HepG2 (cell line): ENCODE results near the gene DPP6. TPM values are rescaled to one million over a fixed set of nuclear protein-coding genes. Genes with fewer than 3 reads are reported as not detected.

Experiments used
- ATAC-seq: fragments of 200-7000 bp; cut with Tn5 transposase; 3 replicates; pipeline ENCODE4 v1.9.1; 2020; ENCODE audit warnings: mild to moderate bottlenecking, moderate library complexity
- BruUV-seq: library from RNA; stranded (reverse); fragments of 400-500 nt; replicated peaks from 2 replicates; lab custom pipeline; 2021; lab: Mats Ljungman, UMichigan
- CTCF ChIA-PET: fragments of 300-600 bp; formaldehyde crosslinking; extraction: SDS; loops from one replicate; lab custom pipeline; 2021; ENCODE audit warnings: low total read pairs, inconsistent platforms, low intra/inter-chr PET ratio; lab: Yijun Ruan, JAX
- POLR2A ChIA-PET: fragments of 350-600 bp; sonication (Branson Sonifier 250); formaldehyde crosslinking; loops from one replicate; lab custom pipeline; 2020; ENCODE audit warnings: antibody characterized with exemption, inconsistent platforms; lab: Yijun Ruan, JAX
- DNase-seq: peaks from one replicate; pipeline ENCODE4 v3.0.0-alpha.2; 2015; ENCODE audit warnings: low spot score
- FAIRE-seq: peaks from 3 replicates; lab custom pipeline; 2011; peaks lifted over from hg19 to GRCh38; lab: Jason Lieb, UNC
- H2AFZ ChIP-seq: one replicate; pipeline ENCODE4 v1.6.1; 2011; ENCODE audit warnings: low read length, inconsistent platforms
- H3K27ac ChIP-seq: fragments of 300-600 bp; 3 replicates; pipeline ENCODE4 v1.8.0; 2011; ENCODE audit warnings: mixed run types, mild to moderate bottlenecking, mixed read lengths, low read length, inconsistent platforms; ENCODE audit not compliant: insufficient read depth; ENCODE audit errors: extremely low read length
- H3K27me3 ChIP-seq, 2 experiments: fragments of 200-600 bp in 1 of 2; 2 replicates in 1 of 2; 3 replicates in 1 of 2; pipeline versions ENCODE4 v1.6.0 to v1.8.0; 2011; ENCODE audit warnings: low read length in 2 of 2, mild to moderate bottlenecking in 2 of 2, moderate library complexity in 2 of 2, inconsistent platforms in 1 of 2; ENCODE audit not compliant: insufficient read depth in 2 of 2, control insufficient read depth in 1 of 2
- H3K36me3 ChIP-seq, 2 experiments: fragments of 200-600 bp in 1 of 2; replicated peaks in 1 of 2; 2 replicates in 1 of 2; 3 replicates in 1 of 2; pipeline versions ENCODE4 v1.5.1 to v1.8.0; 2011; ENCODE audit warnings: low read length in 2 of 2, inconsistent platforms in 1 of 2; ENCODE audit not compliant: insufficient read depth in 2 of 2, control insufficient read depth in 1 of 2
- H3K4me1 ChIP-seq: 2 replicates; pipeline ENCODE4 v1.5.1; 2012; ENCODE audit warnings: low read length, inconsistent platforms; ENCODE audit not compliant: insufficient read depth
- H3K4me2 ChIP-seq: 2 replicates; pipeline ENCODE4 v1.6.0; 2011; ENCODE audit warnings: low read depth, low read length, inconsistent platforms
- H3K4me3 ChIP-seq, 3 experiments: fragments of 200-600 bp in 1 of 3; sonication (generic), shearing (Covaris generic) in 1 of 3; replicated peaks in 1 of 3; 2 replicates each; pipeline ENCODE4 v1.5.1; 2011 to 2016; ENCODE audit warnings: low read length in 3 of 3, inconsistent platforms in 2 of 3, low read depth in 2 of 3, mild to moderate bottlenecking in 2 of 3, control low read depth in 1 of 3, mixed read lengths in 1 of 3; ENCODE audit not compliant: insufficient read depth in 1 of 3
- H3K79me2 ChIP-seq: one replicate; pipeline ENCODE4 v1.6.1; 2011; ENCODE audit warnings: low read length, inconsistent platforms; ENCODE audit not compliant: insufficient read depth
- H3K9ac ChIP-seq: 2 replicates; pipeline ENCODE4 v1.6.0; 2011; ENCODE audit warnings: mild to moderate bottlenecking, low read depth, low read length, inconsistent platforms; ENCODE audit not compliant: insufficient read depth
- H3K9me3 ChIP-seq: 2 replicates; pipeline ENCODE4 v1.5.1; 2012; ENCODE audit warnings: mild to moderate bottlenecking, low read length
- H4K20me1 ChIP-seq: 2 replicates; pipeline ENCODE4 v1.6.0; 2011; ENCODE audit warnings: inconsistent platforms, mild to moderate bottlenecking, low read length, moderate library complexity; ENCODE audit not compliant: insufficient read depth
- FOXC1 ChIP-seq: sonication (generic); formaldehyde crosslinking; IDR thresholded peaks from 2 replicates; pipeline ENCODE4 v1.8.0; 2022; ENCODE audit warnings: mild to moderate bottlenecking, missing genetic modification reagents, borderline replicate concordance
- KMT2B ChIP-seq: IDR thresholded peaks from 2 replicates; pipeline ENCODE4 v1.6.1; 2016; ENCODE audit warnings: missing genetic modification reagents, missing compliant biosample characterization
- MXD4 ChIP-seq: IDR thresholded peaks from 2 replicates; pipeline ENCODE4 v1.6.1; 2016; ENCODE audit warnings: mild to moderate bottlenecking, missing biosample characterization, missing genetic modification reagents
- NONO ChIP-seq, 2 experiments: fragments of 450-650 bp in 1 of 2; sonication (generic) in 1 of 2; formaldehyde crosslinking in 1 of 2; IDR thresholded peaks in 1 of 2; conservative IDR thresholded peaks in 1 of 2; 2 replicates each; pipeline versions ENCODE4 v1.6.1 to v1.8.0; 2017 to 2022; ENCODE audit warnings: mild to moderate bottlenecking in 1 of 2, missing genetic modification reagents in 1 of 2, moderate library complexity in 1 of 2
- POLR2A ChIP-seq, 2 experiments: IDR thresholded peaks; 2 replicates each; pipeline ENCODE4 v1.6.1; 2011; ENCODE audit warnings: low read depth in 2 of 2, low read length in 2 of 2, mild to moderate bottlenecking in 1 of 2, moderate library complexity in 1 of 2; ENCODE audit not compliant: insufficient read depth in 1 of 2
- RBM39 ChIP-seq: fragments of 200-400 bp; formaldehyde crosslinking; IDR thresholded peaks from one replicate; pipeline ENCODE4 v1.6.1; 2018; ENCODE audit warnings: antibody characterized with exemption, mild to moderate bottlenecking, low read depth, low read length; ENCODE audit not compliant: poor library complexity, severe bottlenecking
- SRF ChIP-seq: IDR thresholded peaks from 2 replicates; pipeline ENCODE4 v1.6.1; 2011; ENCODE audit warnings: mild to moderate bottlenecking, low read depth, low read length, moderate library complexity
- SYNCRIP ChIP-seq: fragments of 200-400 bp; formaldehyde crosslinking; IDR thresholded peaks from 2 replicates; pipeline ENCODE4 v1.6.1; 2018; ENCODE audit warnings: mild to moderate bottlenecking, low read depth, low read length; ENCODE audit not compliant: insufficient read depth
- TP53 ChIP-seq: sonication (generic); formaldehyde crosslinking; conservative IDR thresholded peaks from 2 replicates; pipeline ENCODE4 v1.4.0; 2020; ENCODE audit warnings: missing genetic modification reagents
- ZFX ChIP-seq: sonication (generic); formaldehyde crosslinking; IDR thresholded peaks from 2 replicates; pipeline ENCODE4 v1.4.0; 2020; ENCODE audit warnings: mild to moderate bottlenecking, low read depth, missing genetic modification reagents, moderate library complexity
- ZNF264 ChIP-seq: sonication (generic); formaldehyde crosslinking; IDR thresholded peaks from 2 replicates; pipeline ENCODE4 v1.4.0; 2020; ENCODE audit warnings: missing genetic modification reagents
- ZSCAN29 ChIP-seq: sonication (generic); formaldehyde crosslinking; conservative IDR thresholded peaks from 2 replicates; pipeline ENCODE4 v1.4.0; 2020; ENCODE audit warnings: mild to moderate bottlenecking, missing genetic modification reagents
- WGBS: methylation state at CpG from one replicate; pipeline ENCODE4 v1.1.6; 2017; ENCODE audit warnings: low lambda C conversion rate; 5-methylcytosine and 5-hydroxymethylcytosine counted together
- in situ Hi-C: cut with HindIII; loops from 2 replicates; pipeline ENCODE4 v1.10.0; 2017; ENCODE audit warnings: low pct_unique_long_range_greater_than_20kb; ENCODE audit not compliant: extremely low pct_ligation_motif_present
- intact Hi-C: fragments of 100-400 bp; cut with micrococcal nuclease; formaldehyde crosslinking; loops from one replicate; pipeline ENCODE4 v1.10.0; 2022; ENCODE audit not compliant: unreplicated experiment
- polyA plus RNA-seq, 8 experiments: library from polyadenylated mRNA; depleted of rRNA in 3 of 8; stranded (reverse) in 7 of 8; unstranded in 1 of 8; fragments of >200 nt; fragmentation: Illumina TruSeq in 4 of 8; extraction: Trizol in 4 of 8; gene quantifications; 2 replicates each; pipeline versions ENCODE4 v1.2.1 to v1.2.3, GENCODE V29; 2011 to 2016; ENCODE audit warnings: low read depth in 4 of 8, missing spikeins in 1 of 8, mixed read lengths in 1 of 8; ENCODE audit not compliant: insufficient read depth in 1 of 8
- total RNA-seq, 5 experiments: library from RNA; depleted of rRNA; stranded (reverse); fragments of >200 nt; fragmentation: Illumina TruSeq; extraction: Trizol; gene quantifications; 2 replicates each; pipeline ENCODE4 v1.2.3, GENCODE V29; 2016; ENCODE audit warnings: low read depth in 1 of 5
- TF ChIP-seq, protein P1 (sequence below): sonication (generic); formaldehyde crosslinking; IDR thresholded peaks from 2 replicates; pipeline ENCODE4 v1.5.1; 2020; ENCODE audit warnings: mild to moderate bottlenecking, missing genetic modification reagents, moderate library complexity
- TF ChIP-seq, protein P2 (sequence below): sonication (generic); formaldehyde crosslinking; IDR thresholded peaks from 2 replicates; pipeline ENCODE4 v1.5.0; 2020; ENCODE audit warnings: mild to moderate bottlenecking, missing genetic modification reagents
- TF ChIP-seq, protein P3 (sequence below): sonication (generic); formaldehyde crosslinking; IDR thresholded peaks from 2 replicates; pipeline ENCODE4 v1.5.0; 2020; ENCODE audit warnings: mild to moderate bottlenecking, missing genetic modification reagents
- TF ChIP-seq, protein P4 (sequence below): sonication (generic); formaldehyde crosslinking; IDR thresholded peaks from 2 replicates; pipeline ENCODE4 v1.8.0; 2022; ENCODE audit warnings: mild to moderate bottlenecking, missing genetic modification reagents

DPP6 gene
- total and polyA plus RNA-seq, 2 of the 13 experiments (the other 11 are each of a cell fraction or from before 2014, with no cell fraction given) = not detected

DNA sequence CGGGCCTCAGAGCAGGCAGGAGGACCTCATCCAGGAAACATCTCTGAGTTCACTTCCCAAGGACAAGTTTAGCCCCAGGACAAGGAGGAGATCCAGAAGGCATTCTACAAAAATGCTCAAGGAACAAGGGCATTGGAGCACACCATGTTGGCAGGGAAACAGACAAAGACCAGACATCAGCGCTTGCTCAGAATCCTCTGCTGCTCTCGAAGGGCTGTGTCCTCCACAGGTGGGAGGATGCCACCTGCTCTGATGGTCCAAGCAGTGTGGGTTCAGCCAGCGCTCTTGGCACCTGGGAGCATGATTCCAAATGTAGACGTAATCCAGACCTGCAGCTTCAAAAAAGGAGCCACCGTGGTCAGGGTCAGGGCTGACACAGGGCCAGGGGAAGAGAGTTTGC is 160.7 kb downstream of the DPP6 start (continued):
- TF ChIP-seq, protein P1, sequence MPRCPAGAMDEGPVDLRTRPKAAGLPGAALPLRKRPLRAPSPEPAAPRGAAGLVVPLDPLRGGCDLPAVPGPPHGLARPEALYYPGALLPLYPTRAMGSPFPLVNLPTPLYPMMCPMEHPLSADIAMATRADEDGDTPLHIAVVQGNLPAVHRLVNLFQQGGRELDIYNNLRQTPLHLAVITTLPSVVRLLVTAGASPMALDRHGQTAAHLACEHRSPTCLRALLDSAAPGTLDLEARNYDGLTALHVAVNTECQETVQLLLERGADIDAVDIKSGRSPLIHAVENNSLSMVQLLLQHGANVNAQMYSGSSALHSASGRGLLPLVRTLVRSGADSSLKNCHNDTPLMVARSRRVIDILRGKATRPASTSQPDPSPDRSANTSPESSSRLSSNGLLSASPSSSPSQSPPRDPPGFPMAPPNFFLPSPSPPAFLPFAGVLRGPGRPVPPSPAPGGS = no peak
- TF ChIP-seq MXD4 (no peak), RBM39 (no peak), SYNCRIP (no peak), NONO (IDR thresholded peaks at IDR 0.05) (no peak), NONO (CRISPR knock-in tag; conservative IDR thresholded peaks at IDR 0.05) (no peak), POLR2A (IDR thresholded peaks at IDR 0.05; ENCODE audit: insufficient read depth in 1 of 2, low read depth in 2 of 2, low read length in 2 of 2) (no peak), TP53 (CRISPR knock-in tag) (no peak)
- TF ChIP-seq, protein P2, sequence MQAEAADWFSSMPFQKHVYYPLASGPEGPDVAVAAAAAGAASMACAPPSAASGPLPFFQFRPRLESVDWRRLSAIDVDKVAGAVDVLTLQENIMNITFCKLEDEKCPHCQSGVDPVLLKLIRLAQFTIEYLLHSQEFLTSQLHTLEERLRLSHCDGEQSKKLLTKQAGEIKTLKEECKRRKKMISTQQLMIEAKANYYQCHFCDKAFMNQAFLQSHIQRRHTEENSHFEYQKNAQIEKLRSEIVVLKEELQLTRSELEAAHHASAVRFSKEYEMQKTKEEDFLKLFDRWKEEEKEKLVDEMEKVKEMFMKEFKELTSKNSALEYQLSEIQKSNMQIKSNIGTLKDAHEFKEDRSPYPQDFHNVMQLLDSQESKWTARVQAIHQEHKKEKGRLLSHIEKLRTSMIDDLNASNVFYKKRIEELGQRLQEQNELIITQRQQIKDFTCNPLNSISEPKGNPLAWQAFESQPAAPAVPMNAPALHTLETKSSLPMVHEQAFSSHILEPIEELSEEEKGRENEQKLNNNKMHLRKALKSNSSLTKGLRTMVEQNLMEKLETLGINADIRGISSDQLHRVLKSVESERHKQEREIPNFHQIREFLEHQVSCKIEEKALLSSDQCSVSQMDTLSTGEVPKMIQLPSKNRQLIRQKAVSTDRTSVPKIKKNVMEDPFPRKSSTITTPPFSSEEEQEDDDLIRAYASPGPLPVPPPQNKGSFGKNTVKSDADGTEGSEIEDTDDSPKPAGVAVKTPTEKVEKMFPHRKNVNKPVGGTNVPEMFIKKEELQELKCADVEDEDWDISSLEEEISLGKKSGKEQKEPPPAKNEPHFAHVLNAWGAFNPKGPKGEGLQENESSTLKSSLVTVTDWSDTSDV (CRISPR knock-in tag) = no peak

- H3K27ac ChIP-seq = no peak overlapping the region
- intact Hi-C loops = no loop called here
- POLR2A ChIA-PET = no interaction called here
- no peak for TF ChIP-seq ZNF264 (CRISPR knock-in tag)
- TF ChIP-seq, protein P3, sequence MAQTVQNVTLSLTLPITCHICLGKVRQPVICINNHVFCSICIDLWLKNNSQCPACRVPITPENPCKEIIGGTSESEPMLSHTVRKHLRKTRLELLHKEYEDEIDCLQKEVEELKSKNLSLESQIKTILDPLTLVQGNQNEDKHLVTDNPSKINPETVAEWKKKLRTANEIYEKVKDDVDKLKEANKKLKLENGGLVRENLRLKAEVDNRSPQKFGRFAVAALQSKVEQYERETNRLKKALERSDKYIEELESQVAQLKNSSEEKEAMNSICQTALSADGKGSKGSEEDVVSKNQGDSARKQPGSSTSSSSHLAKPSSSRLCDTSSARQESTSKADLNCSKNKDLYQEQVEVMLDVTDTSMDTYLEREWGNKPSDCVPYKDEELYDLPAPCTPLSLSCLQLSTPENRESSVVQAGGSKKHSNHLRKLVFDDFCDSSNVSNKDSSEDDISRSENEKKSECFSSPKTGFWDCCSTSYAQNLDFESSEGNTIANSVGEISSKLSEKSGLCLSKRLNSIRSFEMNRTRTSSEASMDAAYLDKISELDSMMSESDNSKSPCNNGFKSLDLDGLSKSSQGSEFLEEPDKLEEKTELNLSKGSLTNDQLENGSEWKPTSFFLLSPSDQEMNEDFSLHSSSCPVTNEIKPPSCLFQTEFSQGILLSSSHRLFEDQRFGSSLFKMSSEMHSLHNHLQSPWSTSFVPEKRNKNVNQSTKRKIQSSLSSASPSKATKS (CRISPR knock-in tag) = no peak
- no peak for TF ChIP-seq SRF
- no peak for TF ChIP-seq ZFX (CRISPR knock-in tag)
- TF ChIP-seq, protein P4, sequence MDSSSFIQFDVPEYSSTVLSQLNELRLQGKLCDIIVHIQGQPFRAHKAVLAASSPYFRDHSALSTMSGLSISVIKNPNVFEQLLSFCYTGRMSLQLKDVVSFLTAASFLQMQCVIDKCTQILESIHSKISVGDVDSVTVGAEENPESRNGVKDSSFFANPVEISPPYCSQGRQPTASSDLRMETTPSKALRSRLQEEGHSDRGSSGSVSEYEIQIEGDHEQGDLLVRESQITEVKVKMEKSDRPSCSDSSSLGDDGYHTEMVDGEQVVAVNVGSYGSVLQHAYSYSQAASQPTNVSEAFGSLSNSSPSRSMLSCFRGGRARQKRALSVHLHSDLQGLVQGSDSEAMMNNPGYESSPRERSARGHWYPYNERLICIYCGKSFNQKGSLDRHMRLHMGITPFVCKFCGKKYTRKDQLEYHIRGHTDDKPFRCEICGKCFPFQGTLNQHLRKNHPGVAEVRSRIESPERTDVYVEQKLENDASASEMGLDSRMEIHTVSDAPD = no peak
- no peak for TF ChIP-seq ZSCAN29
- no peak for TF ChIP-seq KMT2B
- no peak for TF ChIP-seq FOXC1 (CRISPR knock-in tag)
Observed at GRCh38 chr7:154217688-154218340, 165.6 kb downstream of the DPP6 start.

More at GRCh38 chr7:154217688-154218340, 165.6 kb downstream of the DPP6 start:
- DNase-seq = no peak
- no peak overlapping the region for H3K9ac ChIP-seq
- H3K9me3 ChIP-seq = no peaks in the 10 kb centered on the region
- in situ Hi-C loops = no loop called here
- no peak for ATAC-seq
- no peaks in the 10 kb centered on the region for H3K36me3 ChIP-seq
- no peaks in the 10 kb centered on the region for H3K79me2 ChIP-seq
- 13% methylated on average over 7 of the region's 7 CpGs for WGBS
- 0 out of 5 replicates have a peak, but pooled peaks cover 0 to 1% of the 10 kb centered on the region in 2 experiments for H3K27me3 ChIP-seq
- H3K4me3 ChIP-seq = no peak overlapping the region
- BruUV-seq = no TSS peak
- FAIRE-seq = no peak
- H3K4me1 ChIP-seq = no peaks in the 10 kb centered on the region
- no peak overlapping the region for H3K4me2 ChIP-seq
- no peaks in the 10 kb centered on the region for H4K20me1 ChIP-seq
- no peak overlapping the region for H2AFZ ChIP-seq
- CTCF ChIA-PET = no interaction called here
